ENCODE results near the gene AVPI1. TPM values are rescaled to one million over a fixed set of nuclear protein-coding genes. Genes with fewer than 3 reads are reported as not detected.

The AVPI1 gene
- total and polyA plus RNA-seq, 3 experiments from 2014 or later, result 2.3 to 3.1 (median 2.3) TPM

GRCh38 chr10:97717627-97718026 is 30.6 kb upstream of the AVPI1 start:
- POLR2A ChIA-PET, result no interaction called here

GRCh38 chr10:97715259-97715874 is 28.3 kb upstream of the AVPI1 start:
- Histone ChIP-seq H3K9me3 (ENCODE audit: low read length) (no peaks in the 10 kb centered on the region), H3K4me1 (ENCODE audit: insufficient read depth, low read length) (no peaks in the 10 kb centered on the region), H3K27ac (ENCODE audit: low read depth, low read length) (no peak overlapping the region), H3K4me3 (ENCODE audit: low read length) (no peak overlapping the region), H3K36me3 (ENCODE audit: insufficient read depth, low read length) (no peaks in the 10 kb centered on the region), H3K27me3 (ENCODE audit: insufficient read depth, low read length, poor library complexity, severe bottlenecking) (no peaks in the 10 kb centered on the region)
- no peak for DNase-seq
- H3K27ac Mint-ChIP-seq, result peak overlapping the region in 4 of 8 donors; percentile 37 to 68 (median 51)
- POLR2A ChIA-PET, result interaction anchor here (2.3 kb wide), 1 partner anchor 21 kb away, joined by 10 read pairs; the partner anchor contains the start of gene ZFYVE27
- peaks cover 0 to 3% (median 0%) of the 10 kb centered on the region in 3 donors for H3K36me3 Mint-ChIP-seq
- CTCF ChIA-PET, result interaction anchor here (1.8 to 14.6 kb wide), 4 partner anchors 11 to 29 kb away, joined by 6 to 199 read pairs (median 10); partner anchors contain the start of genes AVPI1 and ZFYVE27
- H3K27me3 Mint-ChIP-seq, result peaks cover 10 to 12% of the 10 kb centered on the region in 2 donors
- H3K9me3 Mint-ChIP-seq, result no peaks in the 10 kb centered on the region
- H3K4me3 Mint-ChIP-seq, result peak overlapping the region; percentile 72 to 100 (median 99)
- H3K4me1 Mint-ChIP-seq, result peaks cover 9 to 23% (median 9%) of the 10 kb centered on the region in 3 donors

More at GRCh38 chr10:97717627-97718026, 30.6 kb upstream of the AVPI1 start:
- CTCF ChIA-PET, result interaction anchor here (1.1 to 3.7 kb wide), 6 partner anchors 8 to 19 kb away, joined by 3 to 12 read pairs (median 5); partner anchors contain the start of gene ZFYVE27
- no peaks in the 10 kb centered on the region for H3K9me3 ChIP-seq (ENCODE audit: low read length)
- H3K27me3 Mint-ChIP-seq, result peaks cover 4 to 7% of the 10 kb centered on the region in 2 donors
- no peaks in the 10 kb centered on the region for H3K27me3 ChIP-seq (ENCODE audit: insufficient read depth, low read length, poor library complexity, severe bottlenecking)
- no peaks in the 10 kb centered on the region for H3K4me1 ChIP-seq (ENCODE audit: insufficient read depth, low read length)
- H3K27ac ChIP-seq (ENCODE audit: low read depth, low read length), result no peak overlapping the region
- H3K4me3 Mint-ChIP-seq, result peak overlapping the region in 1 of 7 donors; percentile 80
- H3K4me1 Mint-ChIP-seq, result peaks cover 9 to 19% (median 9%) of the 10 kb centered on the region in 3 donors
- no peaks in the 10 kb centered on the region for H3K9me3 Mint-ChIP-seq
- peaks cover 0 to 3% (median 0%) of the 10 kb centered on the region in 3 donors for H3K36me3 Mint-ChIP-seq
- no peak overlapping the region for H3K27ac Mint-ChIP-seq
- H3K36me3 ChIP-seq (ENCODE audit: insufficient read depth, low read length), result no peaks in the 10 kb centered on the region
- H3K4me3 ChIP-seq (ENCODE audit: low read length), result no peak overlapping the region
- no peak for DNase-seq

GRCh38 chr10:97714401-97715258 is 27.6 kb upstream of the AVPI1 start:
- H3K9me3 Mint-ChIP-seq, result no peaks in the 10 kb centered on the region
- H3K27ac Mint-ChIP-seq, result peak overlapping the region in 5 of 8 donors; percentile 18 to 81 (median 61)
- DNase-seq, result peak in 1 of 5 donors; percentile 12
- peaks cover 0 to 3% (median 0%) of the 10 kb centered on the region in 3 donors for H3K36me3 Mint-ChIP-seq
- peaks cover 9 to 23% (median 9%) of the 10 kb centered on the region in 3 donors for H3K4me1 Mint-ChIP-seq
- H3K4me3 ChIP-seq (ENCODE audit: low read length), result peak overlapping the region; percentile 59
- peaks cover 12 to 18% of the 10 kb centered on the region in 2 donors for H3K27me3 Mint-ChIP-seq
- H3K36me3 ChIP-seq (ENCODE audit: insufficient read depth, low read length), result no peaks in the 10 kb centered on the region
- peak overlapping the region; percentile 9 for H3K27ac ChIP-seq (ENCODE audit: low read depth, low read length)
- peak overlapping the region; percentile 86 to 100 (median 99) for H3K4me3 Mint-ChIP-seq
- POLR2A ChIA-PET, result interaction anchor here (2.3 kb wide), 2 partner anchors 21 to 28 kb away, joined by 10 to 13 read pairs; partner anchors contain the start of genes AVPI1 and ZFYVE27
- H3K4me1 ChIP-seq (ENCODE audit: insufficient read depth, low read length), result no peaks in the 10 kb centered on the region
- no peaks in the 10 kb centered on the region for H3K27me3 ChIP-seq (ENCODE audit: insufficient read depth, low read length, poor library complexity, severe bottlenecking)
- CTCF ChIA-PET, result interaction anchor here (1.6 to 14.6 kb wide), 5 partner anchors 10 to 39 kb away, joined by 4 to 199 read pairs (median 9); partner anchors contain the start of genes AVPI1 and ZFYVE27
- no peaks in the 10 kb centered on the region for H3K9me3 ChIP-seq (ENCODE audit: low read length)

- H3K4me3 Mint-ChIP-seq, result peak overlapping the region; percentile 86 to 100 (median 99)
- H3K27me3 ChIP-seq (ENCODE audit: insufficient read depth, low read length, poor library complexity, severe bottlenecking), result no peaks in the 10 kb centered on the region
- H3K36me3 Mint-ChIP-seq, result peaks cover 0 to 3% (median 0%) of the 10 kb centered on the region in 3 donors
- peak overlapping the region; percentile 9 for H3K27ac ChIP-seq (ENCODE audit: low read depth, low read length)
- peaks cover 9 to 23% (median 9%) of the 10 kb centered on the region in 3 donors for H3K4me1 Mint-ChIP-seq
- no peaks in the 10 kb centered on the region for H3K4me1 ChIP-seq (ENCODE audit: insufficient read depth, low read length)
- ChIA-PET CTCF (interaction anchor here (0.8 to 14.6 kb wide), 7 partner anchors 9 to 38 kb away, joined by 3 to 199 read pairs (median 6); partner anchors contain the start of genes AVPI1 and ZFYVE27), POLR2A (interaction anchor here (1.0 to 2.3 kb wide), 3 partner anchors 11 to 27 kb away, joined by 3 to 13 read pairs (median 10); partner anchors contain the start of genes AVPI1 and ZFYVE27)
- H3K36me3 ChIP-seq (ENCODE audit: insufficient read depth, low read length), result no peaks in the 10 kb centered on the region
- peak overlapping the region; percentile 18 to 98 (median 95) for H3K27ac Mint-ChIP-seq
- H3K9me3 Mint-ChIP-seq, result no peaks in the 10 kb centered on the region
- peak; percentile 26 to 69 (median 50) for DNase-seq
- peak overlapping the region; percentile 59 for H3K4me3 ChIP-seq (ENCODE audit: low read length)
- no peaks in the 10 kb centered on the region for H3K9me3 ChIP-seq (ENCODE audit: low read length)
- peaks cover 19 to 23% of the 10 kb centered on the region in 2 donors for H3K27me3 Mint-ChIP-seq
Observed at GRCh38 chr10:97713826-97714400, 26.9 kb upstream of the AVPI1 start.

GRCh38 chr10:97713339-97713825 is 26.3 kb upstream of the AVPI1 start, which contains the start of gene MARVELD1:
Gene MARVELD1 (plus strand): TSS chr10:97713730. CDS start chr10:97713877, 147 bp downstream.
- CTCF ChIA-PET, result interaction anchor here (0.8 to 14.6 kb wide), 7 partner anchors 9 to 37 kb away, joined by 3 to 199 read pairs (median 6); partner anchors contain the start of genes AVPI1 and ZFYVE27
- peaks cover 3% of the 10 kb centered on the region for H3K27me3 ChIP-seq (ENCODE audit: insufficient read depth, low read length, poor library complexity, severe bottlenecking)
- Mint-ChIP-seq H3K4me3 (peak within 1 kb of the TSS; percentile 86 to 100 (median 99)), H3K9me3 (no peaks in the 10 kb centered on the region), H3K27me3 (peaks cover 23 to 25% of the 10 kb centered on the region in 2 donors), H3K36me3 (peaks cover 0 to 3% (median 0%) of the 10 kb centered on the region in 3 donors), H3K27ac (peak within 1 kb of the TSS; percentile 18 to 98 (median 95)), H3K4me1 (peaks cover 9 to 23% (median 9%) of the 10 kb centered on the region in 3 donors)
- peak within 1 kb of the TSS; percentile 9 for H3K27ac ChIP-seq (ENCODE audit: low read depth, low read length)
- no peaks in the 10 kb centered on the region for H3K4me1 ChIP-seq (ENCODE audit: insufficient read depth, low read length)
- H3K9me3 ChIP-seq (ENCODE audit: low read length), result no peaks in the 10 kb centered on the region
- peak within 1 kb of the TSS; percentile 59 for H3K4me3 ChIP-seq (ENCODE audit: low read length)
- no peaks in the 10 kb centered on the region for H3K36me3 ChIP-seq (ENCODE audit: insufficient read depth, low read length)
- DNase-seq, result no peak
- POLR2A ChIA-PET, result interaction anchor here (1.0 to 2.3 kb wide), 3 partner anchors 10 to 26 kb away, joined by 3 to 13 read pairs (median 10); partner anchors contain the start of genes AVPI1 and ZFYVE27

- no peaks in the 10 kb centered on the region for H3K36me3 ChIP-seq (ENCODE audit: insufficient read depth, low read length)
- H3K4me3 Mint-ChIP-seq, result peak overlapping the region; percentile 49 to 90 (median 66)
- ChIA-PET CTCF (interaction anchor here (1.3 to 14.6 kb wide), 3 partner anchors 10 to 26 kb away, joined by 4 to 199 read pairs (median 16); partner anchors contain the start of gene ZFYVE27), POLR2A (interaction anchor here (2.3 kb wide), 1 partner anchor 25 kb away, joined by 13 read pairs; the partner anchor contains the start of gene AVPI1)
- H3K27me3 ChIP-seq (ENCODE audit: insufficient read depth, low read length, poor library complexity, severe bottlenecking), result peaks cover 5% of the 10 kb centered on the region
- H3K4me3 ChIP-seq (ENCODE audit: low read length), result no peak overlapping the region
- peaks cover 9 to 23% (median 9%) of the 10 kb centered on the region in 3 donors for H3K4me1 Mint-ChIP-seq
- H3K9me3 Mint-ChIP-seq, result no peaks in the 10 kb centered on the region
- no peak overlapping the region for H3K27ac ChIP-seq (ENCODE audit: low read depth, low read length)
- H3K27ac Mint-ChIP-seq, result peak overlapping the region in 4 of 8 donors; percentile 2 to 98 (median 45)
- DNase-seq, result no peak
- peaks cover 28 to 29% of the 10 kb centered on the region in 2 donors for H3K27me3 Mint-ChIP-seq
- H3K4me1 ChIP-seq (ENCODE audit: insufficient read depth, low read length), result no peaks in the 10 kb centered on the region
- no peaks in the 10 kb centered on the region for H3K9me3 ChIP-seq (ENCODE audit: low read length)
- peaks cover 0 to 3% (median 0%) of the 10 kb centered on the region in 3 donors for H3K36me3 Mint-ChIP-seq
Observed at GRCh38 chr10:97711640-97712572, 24.9 kb upstream of the AVPI1 start.

All from CD8-positive, alpha-beta memory T cell (primary cell).